GM10266 (cell line): ENCODE results near the gene DUSP2.

Source experiments
- DNase-seq: peaks from one replicate; pipeline ENCODE4 v3.0.0; 2012; ENCODE audit errors: extremely low spot score
- TF ChIP-seq, protein P1 (sequence below): IDR thresholded peaks from 2 replicates; pipeline ENCODE4 v1.5.1; 2012; ENCODE audit warnings: mild to moderate bottlenecking, low read depth; ENCODE audit not compliant: control insufficient read depth, insufficient read depth; ENCODE audit errors: missing control alignments

The DUSP2 gene

DNA sequence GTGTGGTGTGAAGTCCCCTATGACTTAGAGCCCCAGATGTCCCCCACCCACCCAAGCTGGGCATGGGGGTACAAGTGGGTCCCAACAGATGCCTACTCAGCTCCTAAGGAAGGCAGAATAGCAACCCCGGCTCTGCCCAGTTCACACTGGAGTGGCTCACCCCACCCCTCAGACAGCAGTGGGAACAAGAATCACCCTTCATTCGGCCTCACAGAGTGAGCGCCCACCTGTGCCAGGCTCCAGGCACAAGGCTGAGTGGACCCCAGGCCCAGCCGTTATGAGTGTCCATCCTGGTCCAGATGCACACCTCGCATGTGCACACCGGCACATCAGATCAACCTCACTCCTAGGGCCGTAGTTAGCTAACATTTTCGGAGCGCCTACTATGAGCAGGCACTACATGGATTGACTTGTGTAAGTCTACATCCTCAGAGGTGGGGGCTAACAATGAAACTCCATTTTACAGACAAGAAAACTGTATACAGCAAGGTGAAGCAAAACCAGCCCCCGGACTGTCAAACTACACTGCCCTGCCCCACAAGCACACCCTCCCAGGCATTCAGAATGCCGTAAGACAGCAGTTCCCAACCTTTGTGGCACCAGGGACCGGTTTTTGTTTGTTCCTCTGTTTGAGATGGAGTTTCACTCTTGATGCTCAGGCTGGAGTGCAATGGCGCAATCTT is 4.2 kb downstream of the DUSP2 start:
- DNase-seq, result no peak
- TF ChIP-seq, protein P1, sequence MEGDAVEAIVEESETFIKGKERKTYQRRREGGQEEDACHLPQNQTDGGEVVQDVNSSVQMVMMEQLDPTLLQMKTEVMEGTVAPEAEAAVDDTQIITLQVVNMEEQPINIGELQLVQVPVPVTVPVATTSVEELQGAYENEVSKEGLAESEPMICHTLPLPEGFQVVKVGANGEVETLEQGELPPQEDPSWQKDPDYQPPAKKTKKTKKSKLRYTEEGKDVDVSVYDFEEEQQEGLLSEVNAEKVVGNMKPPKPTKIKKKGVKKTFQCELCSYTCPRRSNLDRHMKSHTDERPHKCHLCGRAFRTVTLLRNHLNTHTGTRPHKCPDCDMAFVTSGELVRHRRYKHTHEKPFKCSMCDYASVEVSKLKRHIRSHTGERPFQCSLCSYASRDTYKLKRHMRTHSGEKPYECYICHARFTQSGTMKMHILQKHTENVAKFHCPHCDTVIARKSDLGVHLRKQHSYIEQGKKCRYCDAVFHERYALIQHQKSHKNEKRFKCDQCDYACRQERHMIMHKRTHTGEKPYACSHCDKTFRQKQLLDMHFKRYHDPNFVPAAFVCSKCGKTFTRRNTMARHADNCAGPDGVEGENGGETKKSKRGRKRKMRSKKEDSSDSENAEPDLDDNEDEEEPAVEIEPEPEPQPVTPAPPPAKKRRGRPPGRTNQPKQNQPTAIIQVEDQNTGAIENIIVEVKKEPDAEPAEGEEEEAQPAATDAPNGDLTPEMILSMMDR, result no peak

DNA sequence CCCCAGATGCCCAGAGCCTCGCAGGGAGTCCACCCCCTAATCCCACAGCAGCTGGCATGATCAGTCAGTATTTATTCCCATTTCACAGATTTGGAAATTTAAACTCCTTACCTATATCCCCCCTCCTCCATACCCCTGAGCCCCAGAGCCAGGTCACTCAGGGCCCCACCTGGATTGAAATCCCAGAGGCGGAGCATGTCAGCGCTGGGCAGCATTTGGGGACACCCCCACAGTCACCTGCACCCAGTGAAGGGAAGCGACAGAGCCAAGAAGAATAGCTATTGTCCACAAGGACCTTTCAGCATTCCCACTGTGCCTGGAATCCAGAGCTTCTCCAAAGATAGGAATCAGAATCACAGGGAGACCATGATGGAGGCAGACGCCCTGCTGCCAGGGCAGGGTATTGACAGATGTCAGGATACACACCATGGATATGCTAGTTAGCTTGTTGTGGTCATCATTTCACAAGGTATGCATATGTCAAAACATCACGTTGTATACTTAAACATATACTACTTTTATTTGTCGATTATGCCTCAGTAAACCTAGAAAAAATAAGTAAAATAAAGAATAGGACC is 6.0 kb downstream of the DUSP2 start:
- TF ChIP-seq, protein P1, result no peak
- DNase-seq, result no peak

DNA sequence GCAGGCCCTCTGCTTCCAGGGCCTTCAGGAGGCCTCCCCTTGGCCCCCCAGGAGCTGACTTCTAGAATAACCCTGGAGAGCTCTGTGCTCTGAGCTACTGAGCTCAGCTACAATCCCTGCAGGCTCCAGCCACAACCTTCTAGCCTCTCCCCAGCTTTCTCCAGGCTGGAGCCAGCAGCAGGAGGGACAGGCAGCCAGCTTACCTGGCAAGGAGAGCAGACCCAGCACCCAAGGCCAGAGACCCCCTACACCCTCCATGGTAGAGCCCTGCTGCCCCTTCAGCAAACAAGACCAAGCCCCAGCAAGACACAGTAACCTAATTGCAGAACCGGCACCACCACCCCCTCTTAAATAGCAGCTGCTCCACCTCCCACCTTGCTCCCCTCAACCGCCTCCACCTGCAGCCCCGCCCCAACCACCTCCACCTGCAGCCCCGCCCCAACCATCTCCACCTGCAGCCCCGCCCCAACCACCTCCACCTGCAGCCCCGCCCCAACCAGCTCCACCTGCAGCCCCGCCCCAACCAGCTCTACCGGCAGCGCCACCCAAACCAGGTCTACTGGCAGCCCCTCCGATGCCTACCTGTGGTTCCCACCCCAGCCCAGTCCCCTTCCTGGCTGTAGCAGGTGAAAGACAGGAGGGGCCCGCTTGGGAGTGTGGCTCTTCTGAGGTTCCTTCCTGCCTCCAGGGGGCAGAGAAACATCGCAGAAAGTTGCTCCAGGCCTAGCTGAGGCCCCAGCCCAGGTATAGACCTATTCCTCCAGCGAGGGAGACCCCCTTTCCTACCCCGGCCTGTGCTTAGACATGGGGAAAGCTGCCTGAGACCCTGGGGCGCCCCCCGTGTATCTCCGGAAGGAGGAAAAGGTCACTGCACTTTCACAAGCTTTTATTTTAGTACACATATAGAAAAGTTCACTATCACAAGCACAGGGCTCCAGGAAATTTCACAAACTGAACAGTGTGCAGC is 6.8 kb downstream of the DUSP2 start, which contains the start of gene ASTL:
Gene ASTL (minus strand): TSS at position 324 of the 967 bp plus-strand sequence. CDS start 66 bp downstream, at position 258.
- peak; percentile 80 for DNase-seq
- TF ChIP-seq, protein P1, result peak; percentile 79

DNA sequence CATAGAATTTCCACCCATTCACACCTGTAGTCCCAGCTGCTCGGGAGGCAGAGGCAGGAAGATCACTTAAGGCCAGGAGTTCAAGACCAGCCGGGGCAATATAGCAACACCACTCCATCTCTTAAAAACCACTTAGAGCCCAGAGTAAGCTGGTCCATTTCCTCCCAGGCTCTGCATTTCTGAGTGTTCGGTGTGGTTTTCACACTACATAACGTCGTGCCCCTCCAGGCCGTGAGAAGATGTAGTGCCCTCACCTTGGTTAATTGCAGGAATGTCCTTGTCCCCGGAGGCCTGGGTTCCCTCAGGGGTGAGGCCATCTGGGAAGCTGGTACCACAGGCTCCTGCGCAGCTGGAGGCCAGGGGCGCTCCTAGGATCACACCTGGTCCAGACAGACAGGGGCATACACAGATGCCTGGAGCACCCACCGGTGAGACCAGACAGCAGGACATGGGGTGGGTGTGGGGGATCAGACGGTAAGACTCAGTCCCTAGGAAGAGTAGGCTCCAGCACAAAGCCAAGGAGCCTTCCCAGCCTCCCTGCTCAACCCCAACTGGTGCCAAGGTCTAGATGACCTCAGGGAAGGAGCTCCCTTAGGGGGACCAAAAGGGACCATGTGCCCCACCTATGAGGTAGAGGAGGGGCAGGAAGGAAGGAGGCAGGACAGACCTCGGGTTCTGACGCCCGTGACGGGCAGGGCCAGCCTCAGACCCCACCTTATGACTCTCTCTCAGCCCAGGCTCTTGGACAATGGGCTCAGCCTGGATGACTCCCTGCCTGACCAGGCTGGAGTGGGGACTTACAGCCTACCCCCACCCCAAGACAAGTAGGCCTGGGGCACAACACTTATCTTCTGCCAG is 7.7 kb downstream of the DUSP2 start:
- TF ChIP-seq, protein P1, result no peak
- DNase-seq, result no peak

DNA sequence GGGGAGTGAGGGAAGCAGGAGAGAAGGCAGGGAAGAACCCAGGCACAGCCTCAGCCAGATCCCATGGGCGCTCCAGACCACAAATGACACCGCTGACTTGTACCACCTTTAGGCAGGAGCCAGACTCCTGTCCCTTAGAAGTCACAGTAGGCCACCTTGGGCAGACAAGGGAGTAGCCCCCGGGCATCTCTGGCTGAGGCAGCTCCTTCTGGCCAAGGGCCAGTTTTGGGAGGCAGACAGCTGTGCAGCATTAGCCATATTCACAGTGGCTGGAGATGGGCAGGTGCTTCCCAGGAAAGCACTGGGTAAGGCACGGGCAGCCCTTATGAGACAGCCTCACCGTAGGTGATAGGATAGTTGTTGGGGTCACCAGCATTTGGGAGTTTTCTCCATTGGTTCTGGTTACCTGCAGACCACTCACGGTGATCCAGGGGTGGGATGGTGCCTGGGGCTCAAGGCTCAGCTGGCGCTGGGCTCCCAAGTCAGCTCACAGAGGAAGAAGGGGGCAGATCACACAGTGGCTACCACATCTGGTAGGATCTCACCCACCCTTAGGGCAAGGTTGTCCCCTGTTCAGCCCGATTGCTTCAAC is 9.0 kb downstream of the DUSP2 start:
- TF ChIP-seq, protein P1, result no peak
- no peak for DNase-seq

DNA sequence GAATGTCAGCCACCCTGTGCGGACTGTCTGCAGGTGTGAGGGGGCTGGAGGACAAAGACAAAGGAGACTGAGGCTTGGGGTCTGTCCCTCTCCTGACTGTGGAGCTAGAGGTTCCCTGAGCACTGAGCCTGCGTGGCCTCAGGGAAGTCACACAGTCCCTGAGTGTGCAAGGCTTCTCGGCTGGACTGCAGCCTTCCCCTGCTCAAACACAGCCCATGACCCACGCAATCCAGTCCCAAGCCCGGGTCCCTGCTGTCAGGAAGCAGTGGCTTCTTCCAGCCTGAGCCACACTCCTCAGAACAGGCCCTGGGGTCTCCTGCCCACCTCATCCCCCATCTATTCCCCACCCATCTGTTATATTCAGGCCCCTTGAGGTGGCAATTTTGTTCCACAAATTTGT is 9.6 kb downstream of the DUSP2 start:
- DNase-seq, result no peak
- TF ChIP-seq, protein P1, result no peak
